Neural cell (in vitro differentiated cells): ENCODE results near the gene PPP1R3G. TPM values are rescaled to one million over a fixed set of nuclear protein-coding genes. Genes with fewer than 3 reads are reported as not detected.
"Not testable (repeated sequence)": the region's sequence is repeated elsewhere in the genome, so short reads cannot be mapped to it uniquely, and the experiment has no call there.

Source experiments
- H2AFZ ChIP-seq: fragments of 200-600, 300-800 bp; sonication (generic), shearing (Covaris generic); 2 replicates; pipeline ENCODE4 v1.6.0; 2014; ENCODE audit warnings: low read depth, mild to moderate bottlenecking, antibody characterized with exemption, low read length, moderate library complexity
- H3F3A ChIP-seq: fragments of 200-600 bp; shearing (Covaris generic); 2 replicates; pipeline ENCODE4 v1.6.1; 2016; ENCODE audit warnings: mild to moderate bottlenecking, moderate library complexity, mixed read lengths, antibody characterized with exemption, low read length; ENCODE audit not compliant: insufficient read depth, poor library complexity, severe bottlenecking
- H3K27ac ChIP-seq: fragments of 200-600, 300-800 bp; sonication (generic), shearing (Covaris generic); 2 replicates; pipeline ENCODE4 v1.5.1; 2014; ENCODE audit warnings: mild to moderate bottlenecking, low read length, moderate library complexity
- H3K27me3 ChIP-seq: fragments of 300-800, 200-600 bp; sonication (generic), shearing (Covaris generic); 2 replicates; pipeline ENCODE4 v1.6.0; 2014; ENCODE audit warnings: mild to moderate bottlenecking, low read depth, low read length, moderate library complexity; ENCODE audit not compliant: insufficient read depth
- H3K36me3 ChIP-seq: fragments of 300-800, 200-600 bp; sonication (generic), shearing (Covaris generic); 2 replicates; pipeline ENCODE4 v1.5.1; 2014; ENCODE audit warnings: mild to moderate bottlenecking, antibody characterized with exemption, low read length, moderate library complexity; ENCODE audit not compliant: insufficient read depth
- H3K4me2 ChIP-seq: fragments of 300-800, 200-600 bp; sonication (generic), shearing (Covaris generic); 2 replicates; pipeline ENCODE4 v1.6.0; 2014; ENCODE audit warnings: mild to moderate bottlenecking, low read length
- H3K4me3 ChIP-seq: fragments of 300-800, 200-600 bp; sonication (generic), shearing (Covaris generic); 2 replicates; pipeline ENCODE4 v1.5.1; 2014; ENCODE audit warnings: mild to moderate bottlenecking, low read length, moderate library complexity
- H3K79me2 ChIP-seq: fragments of 200-600 bp; shearing (Covaris generic); replicated peaks from 2 replicates; pipeline ENCODE4 v1.6.0; 2014; ENCODE audit warnings: mild to moderate bottlenecking, low read length, moderate library complexity; ENCODE audit not compliant: insufficient read depth
- H3K9ac ChIP-seq: fragments of 300-800, 200-600 bp; sonication (generic), shearing (Covaris generic); 2 replicates; pipeline ENCODE4 v1.6.1; 2016; ENCODE audit warnings: mild to moderate bottlenecking, low read length, mixed read lengths
- H3K9me2 ChIP-seq: fragments of 200-600 bp; shearing (Covaris generic); 2 replicates; pipeline ENCODE4 v1.6.1; 2016; ENCODE audit warnings: mild to moderate bottlenecking, low read length, mixed read lengths; ENCODE audit not compliant: insufficient read depth
- H3K9me3 ChIP-seq: fragments of 200-600, 300-800 bp; sonication (generic), shearing (Covaris generic); 2 replicates; pipeline ENCODE4 v1.6.1; 2016; ENCODE audit warnings: mild to moderate bottlenecking, mixed run types, low read length, moderate library complexity, mixed read lengths
- H4K20me1 ChIP-seq: fragments of 200-600 bp; shearing (Covaris generic); 2 replicates; pipeline ENCODE4 v1.6.1; 2016; ENCODE audit warnings: mild to moderate bottlenecking, mixed run types; ENCODE audit not compliant: insufficient read depth
- CTCF ChIP-seq: fragments of 450-650 bp; IDR thresholded peaks from 2 replicates; pipeline ENCODE4 v1.5.1; 2014; ENCODE audit warnings: antibody characterized with exemption, mild to moderate bottlenecking, moderate library complexity; ENCODE audit not compliant: poor library complexity, severe bottlenecking
- EP300 ChIP-seq: fragments of 450-650 bp; conservative IDR thresholded peaks from 2 replicates; pipeline ENCODE4 v1.6.1; 2014; ENCODE audit warnings: antibody characterized with exemption, mild to moderate bottlenecking, moderate library complexity; ENCODE audit not compliant: poor library complexity, severe bottlenecking
- EZH2 ChIP-seq: fragments of 200-600, 300-800 bp; shearing (Covaris generic), sonication (generic); IDR thresholded peaks from 2 replicates; pipeline ENCODE4 v1.6.1; 2014; ENCODE audit warnings: antibody characterized with exemption, low read length, borderline replicate concordance, mild to moderate bottlenecking; ENCODE audit not compliant: insufficient read depth, poor library complexity, severe bottlenecking
- MXI1 ChIP-seq: fragments of 450-650 bp; conservative IDR thresholded peaks from 2 replicates; pipeline ENCODE4 v1.6.1; 2014; ENCODE audit warnings: antibody characterized with exemption, mild to moderate bottlenecking; ENCODE audit not compliant: poor library complexity, severe bottlenecking
- POLR2AphosphoS5 ChIP-seq: IDR thresholded peaks from 2 replicates; pipeline ENCODE4 v1.6.1; 2012
- RAD21 ChIP-seq: fragments of 450-650 bp; conservative IDR thresholded peaks from 2 replicates; pipeline ENCODE4 v1.6.1; 2014; ENCODE audit warnings: antibody characterized with exemption, mild to moderate bottlenecking, moderate library complexity
- REST ChIP-seq: IDR thresholded peaks from 2 replicates; pipeline ENCODE4 v1.6.1; 2012; ENCODE audit warnings: borderline replicate concordance
- SMC3 ChIP-seq: fragments of 450-650 bp; conservative IDR thresholded peaks from 2 replicates; pipeline ENCODE4 v1.6.1; 2014; ENCODE audit warnings: antibody characterized with exemption, mild to moderate bottlenecking, moderate library complexity; ENCODE audit not compliant: poor library complexity
- TAF1 ChIP-seq: IDR thresholded peaks from 2 replicates; pipeline ENCODE4 v1.6.1; 2012; ENCODE audit warnings: low read depth
- polyA plus RNA-seq: library from polyadenylated mRNA; depleted of rRNA; stranded (reverse); fragments of >200 nt; gene quantifications from 2 replicates; pipeline ENCODE4 v1.2.3, GENCODE V29; 2014

The PPP1R3G gene
- polyA plus RNA-seq, 1 donor from 2014 or later, result not detected

DNA sequence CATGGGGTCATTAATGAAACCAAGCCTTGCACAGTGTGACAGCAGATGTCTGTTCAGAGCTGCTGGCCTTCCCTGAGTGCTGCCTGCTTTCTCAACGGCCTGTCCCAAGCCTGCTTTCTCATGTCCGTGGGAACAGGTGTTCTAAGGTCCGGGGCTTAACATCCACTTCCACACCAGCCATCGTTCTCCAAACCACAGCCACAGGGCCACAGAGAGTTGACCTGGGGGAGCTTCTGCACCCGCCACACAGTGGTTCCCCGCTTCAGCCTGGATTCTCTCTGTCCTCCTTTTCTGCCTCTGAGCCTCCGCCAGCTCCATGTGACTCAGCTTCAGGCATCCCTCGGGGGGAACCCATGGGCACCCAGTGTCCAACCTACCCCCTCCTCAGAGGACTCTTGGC lies 26.9 kb upstream of the PPP1R3G start:
- Histone ChIP-seq H3K9me2 (no peaks in the 10 kb centered on the region), H4K20me1 (no peaks in the 10 kb centered on the region), H3K36me3 (no peaks in the 10 kb centered on the region), H3K4me2 (no peak overlapping the region), H3K9me3 (no peaks in the 10 kb centered on the region), H3F3A (no peaks in the 10 kb centered on the region), H3K27me3 (no peaks in the 10 kb centered on the region), H3K9ac (no peak overlapping the region), H3K79me2 (no peaks in the 10 kb centered on the region), H2AFZ (no peak overlapping the region), H3K4me3 (no peak overlapping the region), H3K27ac (no peak overlapping the region)
- TF ChIP-seq SMC3, result no peak
- TF ChIP-seq MXI1, result no peak
- no peak for TF ChIP-seq RAD21
- TF ChIP-seq TAF1, result no peak
- no peak for TF ChIP-seq REST
- TF ChIP-seq POLR2AphosphoS5, result no peak
- no peak for TF ChIP-seq EP300
- no peak for TF ChIP-seq EZH2
- no peak for TF ChIP-seq CTCF

DNA sequence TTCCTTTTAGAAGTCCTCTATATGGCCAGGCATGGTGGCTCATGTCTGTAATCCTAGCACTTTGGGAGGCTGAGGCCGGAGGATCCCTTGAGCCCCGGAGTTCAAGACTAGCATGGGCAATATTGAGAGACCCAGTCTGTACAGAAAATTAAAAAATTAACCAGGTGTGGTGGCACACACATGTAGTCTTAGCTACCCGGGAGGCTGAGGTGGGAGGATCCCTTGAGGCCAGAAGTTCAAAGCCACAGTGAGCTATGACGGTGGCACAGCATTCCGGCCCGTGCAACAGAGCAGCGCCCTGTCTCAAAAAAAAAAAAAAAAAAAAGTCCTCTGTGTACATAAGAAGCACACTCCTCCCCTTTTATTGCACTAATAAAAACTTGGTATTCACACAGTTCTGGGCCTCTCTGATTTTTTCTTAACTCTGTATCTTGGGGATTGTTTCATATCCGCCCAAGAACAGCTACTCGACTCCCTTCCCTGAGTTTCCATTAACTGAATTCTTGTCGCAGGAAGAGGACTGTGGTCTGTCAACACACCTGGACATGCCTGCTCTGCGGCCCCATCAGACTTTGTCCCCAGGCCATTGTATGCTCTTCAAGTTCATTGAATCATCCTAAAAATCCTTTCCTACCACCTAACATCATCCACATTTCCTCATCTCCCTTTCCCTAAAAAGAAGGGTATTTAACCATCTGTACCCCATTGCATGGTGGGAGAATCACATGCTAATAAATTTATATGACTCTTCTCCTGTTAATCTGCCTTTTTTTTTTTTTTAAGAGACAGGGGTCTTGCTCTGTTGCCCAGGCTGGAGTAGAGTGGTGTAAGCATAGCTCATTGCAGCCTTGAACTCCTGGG lies 25.9 kb upstream of the PPP1R3G start:
- Histone ChIP-seq H2AFZ (no peak overlapping the region), H3K9me3 (no peaks in the 10 kb centered on the region), H3K27ac (no peak overlapping the region), H3K4me3 (no peak overlapping the region), H4K20me1 (no peaks in the 10 kb centered on the region), H3K9ac (no peak overlapping the region), H3K27me3 (no peaks in the 10 kb centered on the region), H3K79me2 (no peaks in the 10 kb centered on the region), H3K36me3 (no peaks in the 10 kb centered on the region), H3K4me2 (no peak overlapping the region), H3F3A (no peaks in the 10 kb centered on the region), H3K9me2 (no peaks in the 10 kb centered on the region)
- no peak for TF ChIP-seq MXI1
- no peak for TF ChIP-seq RAD21
- no peak for TF ChIP-seq CTCF
- TF ChIP-seq POLR2AphosphoS5, result no peak
- no peak for TF ChIP-seq EP300
- TF ChIP-seq SMC3, result no peak
- no peak for TF ChIP-seq REST
- no peak for TF ChIP-seq EZH2
- TF ChIP-seq TAF1, result no peak

DNA sequence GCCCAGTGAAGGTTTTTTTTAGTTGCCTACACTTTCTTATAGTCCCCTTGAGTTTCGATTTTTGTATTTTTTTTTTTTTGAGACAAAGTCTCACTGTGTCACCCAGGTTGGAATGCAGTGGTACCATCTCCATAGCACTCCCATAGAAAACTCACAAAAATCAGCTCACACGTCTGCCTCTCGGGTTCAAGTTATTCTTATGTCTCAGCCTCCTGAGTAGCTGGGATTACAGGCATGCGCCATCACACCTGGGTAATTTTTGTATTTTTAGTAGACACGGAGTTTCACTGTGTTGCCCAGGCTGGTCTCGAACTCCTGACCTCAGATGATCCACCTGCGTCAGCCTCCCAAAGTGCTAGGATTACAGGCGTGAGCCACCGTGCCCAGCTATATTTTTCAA lies 24.7 kb upstream of the PPP1R3G start:
- H4K20me1 ChIP-seq, H3K36me3 ChIP-seq, H3K9me3 ChIP-seq, H3F3A ChIP-seq, H3K9ac ChIP-seq, H3K9me2 ChIP-seq, H2AFZ ChIP-seq, H3K4me2 ChIP-seq, H3K79me2 ChIP-seq, H3K4me3 ChIP-seq, H3K27ac ChIP-seq, H3K27me3 ChIP-seq: not testable (repeated sequence)
